Cardiac septum (tissue), 1 donor: ENCODE measurements around the gene MANEAL. TPM values are rescaled to one million over a fixed set of nuclear protein-coding genes. Genes with fewer than 3 reads are reported as not detected.

ENCODE experiments used
- DNase-seq: peaks from one replicate; pipeline ENCODE4 v3.0.0-alpha.2; 2020; ENCODE audit warnings: low spot score
- intact Hi-C: fragments of 100-400 bp; cut with DNase I; formaldehyde crosslinking; loops from one replicate; pipeline ENCODE4 v1.14.0; 2022
- total RNA-seq: library from RNA; stranded (reverse); fragmentation: NEBNext Ultra II Directional; extraction: Animal tissue kit (Norgen Biotek cat#: 25700); gene quantifications from one replicate; pipeline ENCODE4 v1.2.1, GENCODE V29; 2021
- donor health status: DM: no; HTN: no; CAD: no.

Gene MANEAL
- total RNA-seq, 1 donor from 2014 or later: 2.1 TPM

DNA sequence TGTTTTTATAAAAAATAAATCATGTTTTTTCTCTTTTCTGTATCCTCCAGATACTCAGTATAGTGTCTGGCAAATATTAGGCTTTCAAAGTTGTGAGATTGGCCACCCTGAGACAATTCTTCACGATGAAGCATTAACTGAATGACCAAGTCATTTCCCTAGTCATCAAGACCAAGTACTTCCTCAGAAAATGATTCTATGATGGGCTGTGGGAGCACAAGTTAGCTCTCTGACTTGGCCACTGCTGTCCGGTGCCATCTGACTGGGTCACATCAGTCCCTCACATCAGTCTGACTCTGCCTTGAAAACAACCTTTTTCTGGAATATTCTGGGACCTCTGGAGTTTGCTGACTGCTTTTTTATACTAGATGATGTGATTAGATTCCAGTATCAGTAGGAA, 27.8 kb downstream of the MANEAL start:
- intact Hi-C loops: no loop called here
- DNase-seq: no peak

- DNase-seq: no peak
Measured at GRCh38 chr1:37822906-37823815, 29.5 kb downstream of the MANEAL start.

DNA sequence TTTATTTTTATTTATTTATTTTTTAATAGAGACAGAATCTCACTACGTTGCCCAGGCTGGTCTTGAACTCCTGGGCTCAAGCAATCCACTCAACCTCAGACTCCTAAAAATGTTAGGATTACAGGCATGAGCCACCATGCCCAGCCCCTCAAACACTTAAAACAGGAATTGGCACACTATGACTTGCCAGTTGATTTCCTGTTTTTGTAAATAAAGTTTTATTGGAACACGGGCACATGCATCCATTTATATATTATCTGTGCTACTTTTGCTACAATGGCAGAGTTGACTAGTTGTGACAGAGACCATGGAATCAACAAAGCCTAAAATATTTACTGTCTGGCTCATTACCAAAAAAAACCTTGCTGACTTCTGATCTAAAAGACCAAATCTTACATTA, 30.4 kb downstream of the MANEAL start:
- DNase-seq: no peak
- intact Hi-C loops: no loop called here

More at GRCh38 chr1:37822906-37823815, 29.5 kb downstream of the MANEAL start:
- intact Hi-C loops: no loop called here

GRCh38 chr1:37825506-37825905, 31.9 kb downstream of the MANEAL start:
- intact Hi-C loops: no loop called here
- no peak for DNase-seq

DNA sequence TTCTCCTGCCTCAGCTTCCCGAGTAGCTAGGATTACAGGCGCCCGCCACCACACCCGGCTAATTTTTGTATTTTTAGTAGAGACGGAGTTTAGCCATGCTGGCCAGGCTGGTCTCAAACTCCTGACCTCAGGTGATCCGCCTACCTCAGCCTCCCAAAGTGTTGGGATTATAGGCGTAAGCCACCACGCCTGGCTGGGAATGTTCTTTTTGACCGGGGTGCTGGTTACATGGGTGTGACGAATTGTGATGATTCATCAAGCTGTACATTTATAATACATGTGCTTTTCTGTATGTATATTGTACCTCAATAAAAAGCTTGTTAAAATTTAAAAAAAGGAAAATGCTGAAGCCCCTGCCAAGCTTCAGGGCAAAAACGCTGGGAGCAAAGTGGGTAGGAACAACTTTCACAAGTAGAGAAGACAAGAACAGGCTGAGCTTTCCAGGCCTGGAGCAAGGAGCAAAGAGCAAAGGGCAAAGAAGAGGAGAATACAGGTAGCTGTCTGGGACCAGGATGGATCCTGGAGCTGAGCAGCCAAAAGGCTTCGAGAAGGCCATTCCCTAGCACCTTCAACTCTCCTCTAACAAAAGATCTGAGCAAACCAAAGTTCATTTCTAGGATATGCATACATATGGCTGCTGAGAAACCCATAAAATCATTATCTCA, 34.9 kb downstream of the MANEAL start:
- intact Hi-C loops: no loop called here
- no peak for DNase-seq

DNA sequence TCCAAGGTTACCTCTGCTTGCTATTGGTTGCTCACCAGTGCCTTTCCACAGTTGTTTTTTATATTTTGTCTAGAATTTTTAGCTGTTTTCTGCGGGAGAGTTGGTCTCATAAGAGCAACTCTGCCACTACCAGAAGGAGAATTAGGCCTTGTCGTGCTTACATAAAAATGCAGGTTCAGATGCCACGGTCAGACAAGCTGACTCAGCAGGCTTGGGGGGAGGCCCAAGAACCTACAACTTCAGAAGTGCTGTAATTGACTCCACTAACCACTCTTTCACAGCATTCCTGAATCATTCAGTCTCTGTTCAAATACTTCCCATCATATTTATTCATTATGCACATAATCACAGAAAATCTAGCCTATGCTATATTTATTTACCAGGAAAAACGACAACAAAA, 37.5 kb downstream of the MANEAL start:
- intact Hi-C loops: no loop called here
- DNase-seq: no peak

DNA sequence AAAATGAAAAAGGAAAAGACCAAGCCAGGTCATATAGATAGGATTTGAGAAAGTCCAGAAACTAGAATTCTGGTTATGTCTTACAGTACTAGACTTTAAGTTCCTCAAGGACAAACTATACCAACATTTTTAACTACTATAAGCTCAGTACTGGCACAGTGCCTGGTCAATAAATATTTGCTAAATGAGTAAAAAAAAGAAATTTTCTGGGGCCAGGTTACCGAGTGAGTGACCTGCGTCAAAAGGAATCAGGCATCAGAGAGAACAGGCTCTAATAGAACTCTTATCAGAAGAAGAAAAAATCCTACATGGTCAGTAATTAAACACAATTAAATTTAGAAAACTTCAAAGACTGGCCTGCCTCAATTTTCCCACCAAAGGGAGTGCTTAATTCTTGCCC, 38.2 kb downstream of the MANEAL start:
- intact Hi-C loops: no loop called here

GRCh38 chr1:37836788-37837187, 43.1 kb downstream of the MANEAL start:
- intact Hi-C loops: no loop called here
- no peak for DNase-seq

More for the DNA sequence above, 38.2 kb downstream of the MANEAL start:
- no peak for DNase-seq

GRCh38 chr1:37839676-37840075, 46.0 kb downstream of the MANEAL start:
- intact Hi-C loops: no loop called here
- DNase-seq: no peak

GRCh38 chr1:37840711-37841110, 47.1 kb downstream of the MANEAL start:
- intact Hi-C loops: no loop called here

DNA sequence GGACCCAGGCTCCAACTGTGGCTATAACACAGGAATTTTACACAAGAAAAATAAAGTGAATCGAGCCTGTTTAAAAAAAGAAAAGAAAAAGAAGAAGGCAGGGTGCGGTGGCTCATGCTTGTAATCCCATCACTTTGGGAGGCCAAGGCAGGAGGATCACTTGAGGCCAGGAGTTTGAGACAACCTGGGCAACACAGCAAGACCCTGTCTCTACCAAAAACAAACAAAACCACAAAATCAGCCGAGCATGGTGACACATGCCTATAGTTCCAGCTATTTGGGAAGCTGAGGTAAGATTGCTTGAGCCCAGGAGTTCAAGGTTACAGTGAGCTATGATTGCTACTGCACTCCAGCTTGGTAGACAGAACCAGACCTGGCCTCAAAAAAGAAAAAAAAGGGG, 48.0 kb downstream of the MANEAL start:
- intact Hi-C loops: no loop called here
- DNase-seq: no peak

More at GRCh38 chr1:37840711-37841110, 47.1 kb downstream of the MANEAL start:
- no peak for DNase-seq

GRCh38 chr1:37844536-37844935, 50.9 kb downstream of the MANEAL start:
- intact Hi-C loops: no loop called here

DNA sequence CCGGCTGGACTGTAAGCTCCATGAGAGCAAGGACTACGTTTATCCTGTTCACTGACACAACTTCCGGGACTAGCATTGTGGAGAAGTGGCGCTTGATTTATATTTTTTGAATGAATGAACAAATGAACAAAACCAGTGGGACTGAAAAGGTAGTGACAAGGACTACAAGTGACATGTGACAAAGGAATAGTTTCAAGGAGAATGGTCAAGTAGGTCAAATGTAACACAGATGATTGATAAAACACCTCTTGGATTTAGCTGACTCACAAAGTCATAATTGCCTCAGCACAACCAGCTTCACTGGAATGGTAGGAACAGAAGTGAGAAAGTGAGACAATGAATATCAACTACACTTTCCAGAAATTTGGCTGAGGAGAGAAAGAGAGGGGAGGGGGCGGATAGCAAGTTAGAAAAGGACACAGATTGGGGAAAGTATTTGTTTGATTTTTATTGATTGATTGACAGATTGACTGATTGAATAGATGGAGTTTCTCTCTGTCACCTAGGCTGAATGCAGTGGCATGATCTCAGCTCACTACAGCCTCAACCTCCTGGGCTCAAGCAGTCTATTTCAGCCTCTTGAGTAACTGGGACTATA, 51.5 kb downstream of the MANEAL start:
- DNase-seq: no peak
- intact Hi-C loops: no loop called here

More at GRCh38 chr1:37844536-37844935, 50.9 kb downstream of the MANEAL start:
- no peak for DNase-seq

- no peak for DNase-seq
- intact Hi-C loops: no loop called here
Measured at GRCh38 chr1:37845786-37846185, 52.1 kb downstream of the MANEAL start.

DNA sequence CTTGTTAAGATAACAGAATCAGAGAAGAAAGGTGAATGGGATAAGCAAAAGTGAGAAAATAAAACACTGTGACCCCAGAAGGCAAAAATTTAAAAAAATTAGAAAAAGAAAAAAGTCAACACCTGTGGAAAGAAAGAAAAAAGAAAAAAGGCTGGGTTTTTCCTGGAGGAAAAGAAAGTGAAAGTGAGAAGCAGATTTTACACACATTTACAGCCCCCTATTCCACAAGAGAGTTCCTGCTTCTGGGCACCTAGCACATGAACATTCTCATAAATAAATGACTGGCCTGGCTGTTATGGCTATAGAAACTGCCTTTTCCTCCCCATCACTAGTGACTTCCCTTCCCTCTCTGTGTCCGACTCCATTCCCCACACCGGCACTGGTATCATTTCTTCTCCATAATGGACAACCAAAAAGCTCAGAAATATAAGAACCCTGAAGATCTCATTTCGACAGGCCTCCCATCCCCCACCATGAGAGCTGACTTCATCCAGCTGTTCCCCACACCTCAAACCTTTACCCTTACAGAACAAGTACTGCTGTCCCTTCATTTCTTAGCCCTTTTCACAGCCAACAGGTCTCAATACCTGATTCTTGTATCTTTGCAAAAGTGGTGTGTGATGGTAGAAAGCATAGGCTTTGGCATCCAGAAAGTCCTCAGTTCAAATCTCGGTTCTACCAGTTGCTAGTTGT, 53.1 kb downstream of the MANEAL start:
- intact Hi-C loops: no loop called here
- DNase-seq: no peak

GRCh38 chr1:37849480-37849879, 55.8 kb downstream of the MANEAL start:
- no peak for DNase-seq
- intact Hi-C loops: no loop called here

DNA sequence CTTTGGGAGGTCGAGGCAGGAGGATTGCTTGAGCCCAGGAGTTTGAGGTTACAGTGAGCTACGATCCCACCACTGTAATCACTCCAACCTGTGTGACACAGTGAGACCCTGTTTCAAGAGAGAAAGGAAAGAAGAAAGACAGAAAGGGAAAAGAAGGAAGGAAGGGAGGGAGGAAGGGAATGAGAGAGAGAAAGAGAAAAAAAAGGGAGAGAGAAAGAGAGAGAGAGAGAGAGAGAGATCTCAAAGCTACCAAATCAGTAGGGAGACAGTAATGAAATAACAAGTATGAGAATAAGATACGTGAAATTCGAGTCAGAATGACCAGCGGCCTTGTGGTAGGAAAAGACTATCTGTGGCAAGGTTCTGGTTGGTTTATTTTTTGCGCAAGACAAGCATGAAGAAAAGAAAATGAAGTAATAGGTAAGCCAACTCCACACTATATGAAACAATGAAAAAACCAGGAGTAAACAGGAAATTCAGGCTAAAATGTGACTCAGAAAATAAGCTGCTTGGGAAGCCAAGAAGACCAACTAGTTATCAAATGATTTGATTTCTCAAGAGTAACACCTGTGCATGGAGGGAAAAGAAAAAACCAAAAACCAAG, 56.8 kb downstream of the MANEAL start:
- intact Hi-C loops: no loop called here
- no peak for DNase-seq
